Left ventricle myocardium superior (tissue), 1 donor: ENCODE data around the gene ROBO1. TPM values are rescaled to one million over a fixed set of nuclear protein-coding genes. Genes with fewer than 3 reads are reported as not detected.

ENCODE experiments used
- microRNA-seq: library from miRNA; unstranded; fragments of <30 nt; microRNA quantifications from one replicate; pipeline ENCODE4 v1.2.0, GENCODE V29; 2020; ENCODE audit warnings: borderline number of aligned reads
- total RNA-seq: library from RNA; stranded (reverse); fragmentation: NEBNext Ultra II Directional; extraction: Animal tissue kit (Norgen Biotek cat#: 25700); gene quantifications from one replicate; pipeline ENCODE4 v1.2.1, GENCODE V29; 2021
- donor health status: DM: no; HTN: yes; CAD: no; lungs with severe emphysema.

The ROBO1 gene
- total RNA-seq, 1 donor from 2014 or later, result 6.0 TPM

Small RNAs within 50 kb of the gene (microRNA-seq; reads per million reads assigned to microRNA genes)
- not detected for gene MIR3923
